ENCODE data around the gene CLRN3. TPM values are rescaled to one million over a fixed set of nuclear protein-coding genes. Genes with fewer than 3 reads are reported as not detected.

Gene CLRN3
- total RNA-seq, 2 experiments from 2014 or later, result not detected

GRCh38 chr10:127905848-127906261, 13.1 kb upstream of the CLRN3 start:
- Mint-ChIP-seq H3K9me3 (no peaks in the 10 kb centered on the region), H3K36me3 (ENCODE audit: low read depth) (no peaks in the 10 kb centered on the region), H3K4me1 (ENCODE audit: low read depth) (no peaks in the 10 kb centered on the region), H3K27ac (no peak overlapping the region), H3K4me3 (no peak overlapping the region), H3K27me3 (ENCODE audit: low read depth) (peaks cover 20% of the 10 kb centered on the region)
- intact Hi-C loops (cut with micrococcal nuclease), result loop anchor here (1.0 to 2.0 kb wide), 3 partner anchors 105 to 306 kb away; no protein-coding TSS in a partner anchor
- CTCF ChIA-PET, result interaction anchor here (0.7 to 6.9 kb wide), 17 partner anchors 9 to 171 kb away, joined by 3 to 178 read pairs (median 3); no protein-coding TSS in a partner anchor
- DNase-seq, result no peak

- no peak overlapping the region for H3K27ac Mint-ChIP-seq
- no peak for DNase-seq
- no peaks in the 10 kb centered on the region for H3K9me3 Mint-ChIP-seq
- CTCF ChIA-PET, result interaction anchor here (0.6 to 6.9 kb wide), 13 partner anchors 19 to 266 kb away, joined by 3 to 178 read pairs (median 3); no protein-coding TSS in a partner anchor
- no peaks in the 10 kb centered on the region for H3K4me1 Mint-ChIP-seq (ENCODE audit: low read depth)
- H3K27me3 Mint-ChIP-seq (ENCODE audit: low read depth), result peaks cover 22% of the 10 kb centered on the region
- intact Hi-C loops (cut with micrococcal nuclease), result no loop called here
- no peak overlapping the region for H3K4me3 Mint-ChIP-seq
- no peaks in the 10 kb centered on the region for H3K36me3 Mint-ChIP-seq (ENCODE audit: low read depth)
Measured at GRCh38 chr10:127905001-127905847, 12.5 kb upstream of the CLRN3 start.

- no peaks in the 10 kb centered on the region for H3K36me3 Mint-ChIP-seq (ENCODE audit: low read depth)
- DNase-seq, result no peak
- H3K27ac Mint-ChIP-seq, result no peak overlapping the region
- intact Hi-C loops (cut with micrococcal nuclease), result no loop called here
- no peaks in the 10 kb centered on the region for H3K4me1 Mint-ChIP-seq (ENCODE audit: low read depth)
- H3K9me3 Mint-ChIP-seq, result no peaks in the 10 kb centered on the region
- peaks cover 24% of the 10 kb centered on the region for H3K27me3 Mint-ChIP-seq (ENCODE audit: low read depth)
- CTCF ChIA-PET, result interaction anchor here (0.6 to 6.9 kb wide), 6 partner anchors 96 to 267 kb away, joined by 3 to 178 read pairs (median 6); no protein-coding TSS in a partner anchor
- H3K4me3 Mint-ChIP-seq, result no peak overlapping the region
Measured at GRCh38 chr10:127904311-127905000, 11.7 kb upstream of the CLRN3 start.

GRCh38 chr10:127903789-127904188, 11.0 kb upstream of the CLRN3 start:
- intact Hi-C loops (cut with micrococcal nuclease), result no loop called here
- Mint-ChIP-seq H3K27ac (no peak overlapping the region), H3K4me1 (ENCODE audit: low read depth) (no peaks in the 10 kb centered on the region), H3K9me3 (no peaks in the 10 kb centered on the region), H3K4me3 (no peak overlapping the region), H3K27me3 (ENCODE audit: low read depth) (peaks cover 24% of the 10 kb centered on the region), H3K36me3 (ENCODE audit: low read depth) (no peaks in the 10 kb centered on the region)
- CTCF ChIA-PET, result interaction anchor here (6.9 kb wide), 1 partner anchor 107 kb away, joined by 178 read pairs; no protein-coding TSS in a partner anchor
- DNase-seq, result no peak

GRCh38 chr10:127899766-127900387, 7.1 kb upstream of the CLRN3 start:
- intact Hi-C loops (cut with micrococcal nuclease), result no loop called here
- CTCF ChIA-PET, result interaction anchor here (0.9 kb wide), 2 partner anchors 8 to 112 kb away, joined by 3 to 4 read pairs; no protein-coding TSS in a partner anchor
- Mint-ChIP-seq H3K9me3 (peaks cover 3% of the 10 kb centered on the region), H3K27me3 (ENCODE audit: low read depth) (peaks cover 13% of the 10 kb centered on the region), H3K4me3 (no peak overlapping the region), H3K27ac (no peak overlapping the region), H3K4me1 (ENCODE audit: low read depth) (no peaks in the 10 kb centered on the region), H3K36me3 (ENCODE audit: low read depth) (no peaks in the 10 kb centered on the region)
- DNase-seq, result no peak

GRCh38 chr10:127897177-127897576, 4.4 kb upstream of the CLRN3 start:
- no peak overlapping the region for H3K4me3 Mint-ChIP-seq
- peaks cover 3% of the 10 kb centered on the region for H3K9me3 Mint-ChIP-seq
- H3K27ac Mint-ChIP-seq, result no peak overlapping the region
- CTCF ChIA-PET, result interaction anchor here (1.0 kb wide), 1 partner anchor 114 kb away, joined by 3 read pairs; no protein-coding TSS in a partner anchor
- no peaks in the 10 kb centered on the region for H3K4me1 Mint-ChIP-seq (ENCODE audit: low read depth)
- no peaks in the 10 kb centered on the region for H3K36me3 Mint-ChIP-seq (ENCODE audit: low read depth)
- peaks cover 17% of the 10 kb centered on the region for H3K27me3 Mint-ChIP-seq (ENCODE audit: low read depth)
- intact Hi-C loops (cut with micrococcal nuclease), result no loop called here
- DNase-seq, result no peak

GRCh38 chr10:127896590-127896989, 3.8 kb upstream of the CLRN3 start:
- no peaks in the 10 kb centered on the region for H3K36me3 Mint-ChIP-seq (ENCODE audit: low read depth)
- peaks cover 17% of the 10 kb centered on the region for H3K27me3 Mint-ChIP-seq (ENCODE audit: low read depth)
- CTCF ChIA-PET, result no interaction called here
- peaks cover 3% of the 10 kb centered on the region for H3K9me3 Mint-ChIP-seq
- no peak for DNase-seq
- intact Hi-C loops (cut with micrococcal nuclease), result no loop called here
- H3K27ac Mint-ChIP-seq, result no peak overlapping the region
- no peak overlapping the region for H3K4me3 Mint-ChIP-seq
- no peaks in the 10 kb centered on the region for H3K4me1 Mint-ChIP-seq (ENCODE audit: low read depth)

GRCh38 chr10:127894146-127894545, 1.4 kb upstream of the CLRN3 start:
- CTCF ChIA-PET, result interaction anchor here (1.7 kb wide), 1 partner anchor 117 kb away, joined by 6 read pairs; no protein-coding TSS in a partner anchor
- peaks cover 9% of the 10 kb centered on the region for H3K27me3 Mint-ChIP-seq (ENCODE audit: low read depth)
- H3K4me3 Mint-ChIP-seq, result no peak overlapping the region
- H3K9me3 Mint-ChIP-seq, result peaks cover 3% of the 10 kb centered on the region
- intact Hi-C loops (cut with micrococcal nuclease), result no loop called here
- no peak for DNase-seq
- H3K36me3 Mint-ChIP-seq (ENCODE audit: low read depth), result no peaks in the 10 kb centered on the region
- H3K4me1 Mint-ChIP-seq (ENCODE audit: low read depth), result no peaks in the 10 kb centered on the region
- H3K27ac Mint-ChIP-seq, result no peak overlapping the region

- Mint-ChIP-seq H3K36me3 (ENCODE audit: low read depth) (no peaks in the 10 kb centered on the region), H3K4me1 (ENCODE audit: low read depth) (peaks cover 3% of the 10 kb centered on the region), H3K9me3 (no peaks in the 10 kb centered on the region), H3K4me3 (no peak overlapping the region), H3K27ac (no peak overlapping the region), H3K27me3 (ENCODE audit: low read depth) (peaks cover 8% of the 10 kb centered on the region)
- no peak for DNase-seq
- CTCF ChIA-PET, result no interaction called here
- intact Hi-C loops (cut with micrococcal nuclease), result no loop called here
Measured at GRCh38 chr10:127890832-127891334, 1.9 kb downstream of the CLRN3 start.

- DNase-seq, result no peak
- H3K36me3 Mint-ChIP-seq (ENCODE audit: low read depth), result no peaks in the 10 kb centered on the region
- intact Hi-C loops (cut with micrococcal nuclease), result no loop called here
- peaks cover 3% of the 10 kb centered on the region for H3K4me1 Mint-ChIP-seq (ENCODE audit: low read depth)
- H3K4me3 Mint-ChIP-seq, result no peak overlapping the region
- CTCF ChIA-PET, result no interaction called here
- no peaks in the 10 kb centered on the region for H3K9me3 Mint-ChIP-seq
- H3K27ac Mint-ChIP-seq, result no peak overlapping the region
- peaks cover 8% of the 10 kb centered on the region for H3K27me3 Mint-ChIP-seq (ENCODE audit: low read depth)
Measured at GRCh38 chr10:127890216-127890615, 2.5 kb downstream of the CLRN3 start.

- Mint-ChIP-seq H3K36me3 (ENCODE audit: low read depth) (no peaks in the 10 kb centered on the region), H3K4me3 (no peak overlapping the region), H3K9me3 (no peaks in the 10 kb centered on the region), H3K27ac (no peak overlapping the region), H3K4me1 (ENCODE audit: low read depth) (peaks cover 3% of the 10 kb centered on the region), H3K27me3 (ENCODE audit: low read depth) (peaks cover 8% of the 10 kb centered on the region)
- CTCF ChIA-PET, result no interaction called here
- intact Hi-C loops (cut with micrococcal nuclease), result no loop called here
- DNase-seq, result no peak
Measured at GRCh38 chr10:127889605-127890195, 3.0 kb downstream of the CLRN3 start.

Measured in activated naive CD4-positive, alpha-beta T cell treated with anti-CD3 and anti-CD28 coated beads for 36 hours (primary cell).